ENCODE measurements around the gene ROBO1.
"Not testable (repeated sequence)": the region's sequence is repeated elsewhere in the genome, so short reads cannot be mapped to it uniquely, and the experiment has no call there.

ROBO1 gene

DNA sequence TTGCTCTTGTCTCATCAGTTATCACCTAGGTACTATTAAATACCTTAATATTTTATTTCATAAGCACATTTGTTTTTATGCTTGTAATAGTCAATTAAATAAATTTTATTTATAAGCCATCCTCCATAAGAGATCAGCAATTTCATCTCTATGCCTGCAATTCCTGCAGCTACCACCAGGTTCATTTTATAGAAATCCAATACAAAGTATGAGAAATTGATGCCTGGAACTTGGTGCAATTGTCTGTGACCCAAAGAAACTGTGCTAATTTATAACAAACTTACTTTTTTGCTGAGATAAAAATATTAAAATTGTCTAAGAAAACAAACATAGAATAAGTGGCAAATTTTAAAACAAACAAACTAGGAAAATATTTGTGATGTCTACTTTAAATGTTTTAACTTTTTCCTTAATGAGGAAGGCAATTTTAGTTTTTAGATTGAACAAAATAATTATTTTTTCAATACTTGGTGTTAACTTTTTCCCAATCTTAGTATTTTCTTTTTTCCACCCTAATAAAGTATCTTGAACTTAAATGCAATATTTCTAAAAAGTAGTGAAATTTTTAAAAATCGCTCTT is 1026.6 kb downstream of the ROBO1 start:
- no peak for DNase-seq (ENCODE audit: low read depth in 2 of 2)

DNA sequence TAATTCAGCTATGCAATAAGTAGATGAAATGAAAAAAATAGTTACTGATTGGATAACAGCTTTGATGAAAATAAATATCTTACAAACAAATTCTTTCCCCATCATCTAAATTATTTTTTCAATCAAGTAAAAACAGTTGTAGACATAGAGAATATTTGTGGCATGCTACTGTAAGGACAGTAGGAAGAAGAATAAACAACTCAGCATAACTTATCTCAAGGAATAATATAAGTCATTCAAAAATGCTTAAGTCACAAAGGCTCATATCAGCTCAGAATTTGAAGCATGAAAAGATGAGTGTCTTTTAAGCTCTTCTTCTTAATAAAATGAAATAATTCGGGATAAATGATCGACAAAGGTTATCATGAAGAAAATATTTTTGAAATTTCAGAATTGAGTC is 1029.0 kb downstream of the ROBO1 start:
- DNase-seq (ENCODE audit: low read depth in 2 of 2) = no peak

DNA sequence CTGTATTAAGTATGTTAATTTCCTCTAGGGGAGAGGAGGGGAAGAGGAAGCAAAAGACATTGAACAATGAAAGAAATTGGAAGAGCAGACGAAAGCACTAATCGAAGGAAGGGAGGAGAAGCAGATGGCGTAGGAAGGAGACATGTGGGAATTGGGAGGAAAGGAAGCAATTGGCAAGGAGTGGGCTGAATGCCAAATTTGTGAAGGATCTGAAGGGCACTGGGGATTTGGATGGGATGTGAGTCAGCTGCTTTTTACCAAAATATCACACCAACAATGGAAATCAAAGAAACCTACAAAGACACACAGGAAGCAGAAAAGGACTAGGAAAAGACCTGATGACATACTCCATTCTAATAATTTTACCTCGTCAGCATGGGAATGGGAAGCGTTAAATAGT is 1029.8 kb downstream of the ROBO1 start:
- no peak for DNase-seq (ENCODE audit: low read depth in 2 of 2)

DNA sequence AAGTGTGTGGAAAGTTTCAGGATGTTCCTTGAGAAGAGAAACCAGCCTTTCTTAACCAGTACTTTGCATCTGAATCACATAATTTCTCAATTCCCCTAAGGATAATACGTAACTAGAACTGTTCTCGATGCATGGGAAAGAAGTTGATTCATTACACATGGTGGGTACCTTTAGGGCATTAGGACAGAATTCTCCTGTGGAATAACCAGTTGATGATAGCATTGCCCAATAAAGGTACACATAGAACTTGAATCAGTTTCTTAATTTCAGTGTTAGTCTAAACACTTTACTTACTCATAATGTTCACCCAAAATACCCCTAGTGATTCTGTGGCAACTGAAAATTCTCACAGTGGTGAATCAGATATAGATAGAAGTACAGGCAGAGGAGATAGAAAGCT is 1030.9 kb downstream of the ROBO1 start:
- no peak for DNase-seq (ENCODE audit: low read depth in 2 of 2)

DNA sequence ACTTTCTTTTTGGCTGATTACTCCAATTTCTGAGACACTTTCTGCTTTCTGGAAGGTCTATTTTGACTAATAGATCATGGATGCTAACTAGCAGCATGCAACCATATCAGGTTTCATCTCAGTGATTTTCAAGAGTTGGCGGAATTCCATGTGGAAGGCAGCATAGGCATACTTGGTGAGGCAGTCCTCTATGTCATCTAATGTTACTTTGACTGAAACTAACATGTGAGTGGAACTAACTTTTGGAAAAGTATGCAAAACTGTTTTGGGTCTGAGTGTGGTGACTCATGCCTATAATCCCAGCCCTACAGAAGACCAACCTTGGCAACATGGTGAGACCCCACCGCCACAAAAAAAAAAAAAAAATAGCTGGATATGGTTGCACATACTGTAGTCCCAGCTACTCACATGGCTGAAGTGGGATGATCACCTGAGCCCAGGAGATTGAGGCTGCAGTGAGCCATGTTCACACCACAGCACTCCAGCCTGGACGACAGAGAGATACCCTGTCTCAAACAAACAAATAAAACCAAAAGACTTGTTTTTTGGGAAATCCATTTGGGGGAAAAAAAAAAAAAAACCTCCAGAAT is 1033.7 kb downstream of the ROBO1 start:
- DNase-seq (ENCODE audit: low read depth in 2 of 2) = no peak

DNA sequence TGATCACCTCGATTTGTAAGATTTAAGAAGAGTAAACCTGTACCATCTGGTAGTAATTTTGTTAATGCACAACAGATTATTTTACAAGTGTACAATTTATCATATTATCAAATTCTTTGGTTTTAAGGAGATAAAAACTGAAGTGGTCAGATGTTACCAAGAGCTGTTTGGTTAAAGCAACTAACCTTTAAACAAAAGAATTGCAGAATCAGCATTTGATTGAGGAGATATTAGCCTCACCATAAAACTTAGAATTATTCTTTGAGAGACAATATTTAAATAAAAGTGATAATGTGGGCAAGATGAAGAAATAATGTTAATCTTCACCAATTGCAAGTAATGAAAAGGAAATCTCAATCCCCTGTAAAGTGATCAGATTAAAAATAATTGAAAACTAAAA is 1034.9 kb downstream of the ROBO1 start:
- DNase-seq (ENCODE audit: low read depth in 2 of 2) = no peak

DNA sequence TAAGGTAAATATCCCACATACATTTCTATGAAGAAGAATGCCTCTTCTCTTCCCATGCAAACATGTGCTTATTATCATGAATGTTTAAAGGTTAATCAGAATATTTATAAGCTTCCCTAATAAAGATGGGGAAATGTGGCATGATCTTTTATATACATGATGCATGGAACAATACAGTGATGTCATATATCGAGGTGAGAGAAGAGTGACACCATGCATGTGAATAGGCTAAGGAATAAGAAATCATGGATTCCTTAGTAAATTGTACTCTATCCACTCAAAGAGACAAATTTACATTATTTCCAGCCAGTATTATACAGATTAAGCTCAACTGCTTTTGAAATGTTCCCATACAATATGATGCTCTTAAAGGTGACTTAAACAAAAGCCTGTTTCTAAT is 1035.3 kb downstream of the ROBO1 start:
- DNase-seq (ENCODE audit: low read depth in 2 of 2) = no peak

DNA sequence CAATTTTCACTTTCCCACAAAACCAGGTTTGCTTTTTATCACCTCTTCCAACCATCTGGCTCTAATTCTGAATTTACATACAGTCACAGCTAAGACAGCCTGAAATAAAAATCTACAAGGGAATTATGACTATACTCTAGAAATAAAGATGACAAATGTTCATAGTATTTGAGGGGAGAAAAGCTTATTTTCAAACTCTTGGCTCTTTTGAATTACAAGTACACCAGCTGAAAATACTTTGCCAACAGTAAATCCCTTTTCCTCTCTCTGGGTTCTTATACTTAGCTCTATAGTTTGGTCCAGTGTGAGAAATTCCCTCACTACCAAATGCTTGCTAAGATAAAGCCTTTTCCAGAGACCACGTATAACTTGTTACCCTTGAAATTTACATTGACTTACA is 1037.9 kb downstream of the ROBO1 start:
- DNase-seq (ENCODE audit: low read depth in 2 of 2) = no peak

DNA sequence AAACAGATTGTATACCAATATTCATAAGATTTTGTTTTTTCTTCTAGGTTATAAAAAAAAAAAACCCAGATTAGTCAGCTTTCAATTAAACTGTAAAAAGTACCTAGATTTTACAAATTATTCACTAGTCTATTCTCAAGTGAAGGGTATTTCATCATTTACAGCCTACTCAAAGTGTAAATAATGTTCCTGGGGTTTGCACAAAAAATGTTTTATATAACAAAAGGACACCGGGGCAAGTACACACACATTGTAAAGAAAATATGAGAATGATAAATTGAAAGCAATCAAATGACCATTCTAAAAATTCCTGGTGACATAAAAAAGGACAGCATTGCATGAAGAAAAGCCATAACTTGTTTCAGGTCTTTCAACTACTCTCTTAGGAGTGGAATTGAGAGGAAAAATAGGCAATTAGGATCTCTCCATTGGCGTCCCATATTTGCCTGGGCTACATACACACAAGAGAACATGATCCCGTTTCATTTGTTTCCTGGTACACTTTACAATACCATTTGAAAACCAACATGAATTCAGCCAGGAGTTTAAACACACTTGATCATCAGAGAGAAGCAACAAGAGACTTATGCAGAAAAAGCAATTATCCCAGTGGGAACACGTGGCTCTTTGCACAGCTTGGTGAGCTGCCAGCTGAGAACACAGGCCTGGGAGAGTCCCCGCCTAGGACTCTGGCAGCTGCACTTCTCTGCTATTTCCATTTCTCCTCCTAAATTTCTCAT is 1039.2 kb downstream of the ROBO1 start:
- no peak for DNase-seq (ENCODE audit: low read depth in 2 of 2)

DNA sequence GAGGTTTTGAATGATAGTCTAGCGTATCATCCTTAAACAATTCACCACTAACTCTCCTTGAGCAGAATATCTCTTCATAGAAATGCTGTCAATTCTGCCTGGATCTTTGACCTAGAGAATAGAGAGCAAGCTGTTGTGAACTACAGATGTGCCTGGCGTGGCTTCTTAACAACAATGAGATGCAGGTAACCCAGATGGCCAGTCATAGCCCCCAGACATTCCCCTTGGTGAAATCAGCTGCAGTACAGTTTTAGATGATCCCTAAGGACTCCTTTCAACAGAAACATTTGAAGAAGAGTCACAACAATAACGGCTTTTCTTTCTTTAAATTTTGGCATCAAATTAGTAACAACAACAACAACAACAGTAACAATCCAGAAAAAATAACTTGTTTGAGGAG is 1041.3 kb downstream of the ROBO1 start:
- no peak for DNase-seq (ENCODE audit: low read depth in 2 of 2)

DNA sequence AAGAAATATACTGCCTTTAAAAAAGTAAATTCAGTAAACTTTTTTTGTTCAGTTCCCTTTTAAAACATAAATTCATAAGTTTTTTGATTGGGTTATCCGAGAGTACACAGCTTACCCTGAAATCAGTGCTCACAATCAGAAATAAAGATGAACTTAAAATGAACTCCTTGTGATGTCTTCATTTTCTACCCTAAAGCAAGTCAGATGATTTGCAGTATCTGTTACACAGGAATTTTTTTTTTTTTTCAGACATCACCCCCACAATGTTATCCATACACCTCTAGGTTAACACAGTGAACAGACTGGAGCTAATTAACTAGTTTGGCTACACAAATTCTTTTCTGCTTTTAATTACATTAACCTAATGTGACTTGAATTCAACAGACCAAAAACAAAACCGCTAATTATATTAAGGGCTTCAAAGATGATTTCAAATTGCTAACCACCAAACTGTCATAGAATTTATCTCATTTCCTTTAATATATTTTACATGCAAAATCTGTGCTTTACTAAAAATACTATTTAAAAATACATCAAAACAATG is 1042.0 kb downstream of the ROBO1 start:
- no peak for DNase-seq (ENCODE audit: low read depth in 2 of 2)

DNA sequence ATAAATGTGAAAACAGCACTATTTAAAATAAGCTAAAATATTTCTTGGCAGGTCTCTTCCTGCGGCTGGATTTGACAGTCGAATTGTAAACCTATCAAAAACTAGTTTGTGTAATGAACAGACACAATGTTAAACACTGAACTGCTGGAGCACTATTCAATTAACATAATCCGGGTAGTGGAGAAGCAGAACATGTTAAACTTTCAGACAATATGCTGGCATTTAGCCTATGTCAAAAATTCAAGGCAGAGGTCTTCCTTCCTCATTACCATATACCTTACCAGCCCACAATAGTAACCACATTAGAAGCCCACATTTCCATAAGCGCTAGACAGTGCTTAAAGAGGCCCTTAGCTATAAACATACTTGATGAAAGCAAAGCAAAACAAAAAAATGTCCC is 1042.9 kb downstream of the ROBO1 start:
- DNase-seq (ENCODE audit: low read depth in 2 of 2) = no peak

DNA sequence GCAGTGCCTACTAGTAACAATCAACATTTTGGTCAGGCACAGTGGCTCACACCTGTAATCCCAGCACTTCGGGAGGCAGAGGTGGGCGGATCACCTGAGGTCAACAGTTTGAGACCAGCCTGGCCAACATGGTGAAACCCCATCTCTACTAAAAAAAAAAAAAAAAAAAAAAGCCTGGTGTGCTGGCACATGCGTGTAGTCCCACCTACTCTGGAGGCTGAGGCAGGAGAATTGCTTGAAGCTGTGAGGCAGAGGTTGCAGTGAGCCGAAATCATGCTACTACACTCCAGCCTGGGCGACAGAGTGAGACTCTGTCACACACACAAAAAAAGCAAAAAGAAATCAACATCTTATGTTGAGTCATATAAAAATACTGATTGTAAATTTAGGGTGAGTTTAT is 1043.4 kb downstream of the ROBO1 start:
- DNase-seq (ENCODE audit: low read depth in 2 of 2) = not testable (repeated sequence)

DNA sequence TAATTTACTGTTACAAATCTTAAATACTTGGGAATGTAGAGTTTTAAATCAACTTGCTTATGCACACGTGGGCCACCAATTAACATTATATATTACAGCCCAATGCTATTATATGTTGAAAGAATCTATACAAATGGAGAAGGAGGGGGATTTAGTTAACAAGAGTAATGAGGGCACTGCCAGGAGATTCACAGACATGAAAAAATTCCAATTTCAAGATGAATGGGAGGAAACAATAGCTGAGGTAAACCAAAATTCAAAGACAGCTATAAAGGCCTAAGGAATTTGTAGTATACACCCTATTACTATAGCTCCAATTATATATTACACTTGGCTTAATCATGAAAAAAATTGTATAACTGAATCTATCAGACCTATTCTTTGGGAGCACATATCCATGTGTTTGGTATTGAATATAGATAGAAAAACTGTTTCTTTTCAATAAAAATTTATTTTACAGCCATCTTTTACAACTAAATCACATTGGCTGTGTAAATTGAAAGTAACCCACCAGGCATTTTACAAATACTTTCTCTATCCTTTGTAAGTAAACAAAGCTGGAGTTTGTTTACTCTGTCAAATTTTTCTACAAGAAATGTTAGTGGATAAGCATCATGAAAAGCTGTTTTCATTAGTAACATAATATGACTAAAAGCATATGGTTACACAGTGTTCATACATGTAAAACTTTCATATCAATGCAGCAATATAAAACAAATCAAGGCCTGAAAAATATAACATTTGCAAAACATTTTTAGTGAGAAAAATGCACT is 1045.8 kb downstream of the ROBO1 start:
- DNase-seq (ENCODE audit: low read depth in 2 of 2) = no peak

DNA sequence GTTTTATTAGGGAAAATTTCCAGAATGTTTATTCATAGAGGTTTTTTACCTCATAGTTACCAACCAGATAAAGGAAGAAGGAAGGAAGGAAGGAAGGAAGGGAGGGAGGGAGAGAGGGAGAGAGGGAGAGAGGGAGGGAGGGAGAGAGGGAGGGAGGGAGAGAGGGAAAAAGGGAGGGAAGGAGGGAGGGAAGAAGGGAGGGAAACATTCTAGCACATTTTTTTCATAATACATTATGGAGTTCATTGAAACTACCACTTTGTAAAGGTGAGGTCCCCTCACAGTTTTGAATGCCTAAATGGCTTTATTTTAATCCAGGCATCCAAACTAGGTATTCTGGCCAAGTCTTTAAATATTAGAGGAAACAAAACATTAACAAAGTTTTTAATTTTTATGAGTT is 1049.1 kb downstream of the ROBO1 start:
- DNase-seq (ENCODE audit: low read depth in 2 of 2) = no peak

DNA sequence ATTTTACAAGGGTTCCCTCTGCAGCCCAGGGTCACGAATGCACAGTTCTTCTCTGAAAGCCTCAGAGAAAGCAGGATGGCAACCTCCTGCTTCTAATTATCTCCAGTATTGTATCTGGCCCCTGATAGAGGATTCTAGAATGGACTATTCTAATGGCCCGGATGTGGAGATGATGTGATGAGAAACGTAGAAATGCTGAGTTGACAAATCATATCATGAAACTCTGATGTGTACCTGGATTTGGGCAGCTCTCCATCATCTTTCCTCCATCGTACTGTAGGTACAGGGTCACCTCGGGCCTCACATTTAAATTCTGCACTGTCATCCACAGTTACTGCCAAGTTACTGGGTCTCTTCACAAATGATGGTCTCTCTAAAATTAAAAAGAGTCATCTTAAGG is 1050.8 kb downstream of the ROBO1 start:
- no peak for DNase-seq (ENCODE audit: low read depth in 2 of 2)

DNA sequence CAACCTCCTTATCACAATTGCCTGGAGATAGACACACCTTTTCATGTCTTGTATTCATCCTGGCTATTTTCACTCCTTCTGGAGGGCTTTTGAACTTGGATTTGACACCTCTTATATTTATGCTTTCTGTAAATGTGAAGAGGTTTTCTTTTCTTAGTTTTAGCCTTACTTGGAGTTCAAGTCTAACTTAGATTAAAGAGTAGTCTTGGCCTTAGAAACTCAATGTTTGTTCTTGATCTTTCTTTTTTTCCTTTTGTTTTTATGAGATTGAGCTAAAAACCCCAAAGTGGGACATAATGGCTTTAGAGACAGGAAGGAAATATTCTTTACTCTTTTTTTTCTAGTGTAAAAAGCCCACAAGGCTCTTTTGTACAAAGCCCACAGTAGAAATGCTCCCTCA is 1054.9 kb downstream of the ROBO1 start:
- no peak for DNase-seq (ENCODE audit: low read depth in 2 of 2)

DNA sequence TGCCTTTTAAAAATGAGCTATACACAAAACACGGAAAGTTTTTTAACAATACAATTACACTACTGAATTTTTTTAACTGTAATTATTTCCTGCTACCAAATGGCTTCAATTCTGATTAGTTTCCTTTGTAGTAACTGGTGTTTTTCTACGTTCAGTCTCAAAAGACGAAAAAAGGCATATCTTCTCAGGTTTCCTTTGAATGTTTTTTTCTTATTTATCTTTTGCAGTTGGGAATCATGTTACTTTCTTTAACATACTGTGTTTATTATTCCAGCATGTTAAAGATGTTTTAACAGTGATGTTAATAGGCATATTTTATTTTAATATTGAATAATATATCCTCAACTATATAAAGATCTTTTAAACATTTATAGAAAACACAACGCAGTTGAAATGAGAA is 1055.5 kb downstream of the ROBO1 start:
- DNase-seq (ENCODE audit: low read depth in 2 of 2) = no peak

DNA sequence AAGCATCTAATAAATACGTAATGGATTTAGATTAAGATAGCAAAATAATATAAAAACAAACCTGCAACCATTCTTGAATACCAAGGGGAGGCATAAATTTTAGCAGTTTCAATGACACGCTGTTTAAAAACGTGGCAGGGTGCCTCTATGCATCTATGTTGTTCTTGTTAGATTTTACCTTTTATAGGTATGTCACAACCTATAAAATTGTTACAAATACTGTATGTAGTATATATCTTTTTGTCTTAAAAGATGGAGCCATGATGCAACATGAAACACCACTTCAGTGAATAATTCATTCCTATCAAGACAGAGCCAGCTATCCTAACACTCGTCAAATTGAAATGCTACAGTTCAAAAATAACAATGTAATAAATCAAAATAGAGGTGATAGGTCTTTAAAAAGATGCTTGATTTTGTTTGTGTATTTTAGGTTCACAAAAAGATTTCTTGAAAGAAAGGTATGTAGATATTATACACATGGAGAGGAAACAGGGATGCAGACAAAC is 1059.2 kb downstream of the ROBO1 start:
- DNase-seq (ENCODE audit: low read depth in 2 of 2) = no peak

DNA sequence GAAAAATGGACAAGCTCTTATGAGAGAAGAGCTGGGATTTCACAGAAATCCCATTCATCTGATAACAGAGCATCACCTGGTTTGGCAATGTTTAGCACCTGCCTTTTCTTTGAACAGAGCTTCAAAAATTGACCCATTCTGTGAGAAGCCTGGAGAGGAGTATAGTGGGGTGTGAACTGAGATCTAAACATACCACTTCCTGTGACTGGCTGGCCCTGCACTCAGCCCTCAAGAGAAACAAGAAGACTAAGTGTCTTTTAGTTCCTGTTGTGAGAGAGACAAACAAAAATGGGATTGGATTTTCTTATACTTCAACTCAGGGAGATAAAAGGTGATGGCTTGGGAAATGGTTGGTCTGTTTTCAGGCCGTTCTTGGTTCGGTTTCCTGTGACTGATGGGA is 1060.2 kb downstream of the ROBO1 start:
- DNase-seq (ENCODE audit: low read depth in 2 of 2) = no peak

DNA sequence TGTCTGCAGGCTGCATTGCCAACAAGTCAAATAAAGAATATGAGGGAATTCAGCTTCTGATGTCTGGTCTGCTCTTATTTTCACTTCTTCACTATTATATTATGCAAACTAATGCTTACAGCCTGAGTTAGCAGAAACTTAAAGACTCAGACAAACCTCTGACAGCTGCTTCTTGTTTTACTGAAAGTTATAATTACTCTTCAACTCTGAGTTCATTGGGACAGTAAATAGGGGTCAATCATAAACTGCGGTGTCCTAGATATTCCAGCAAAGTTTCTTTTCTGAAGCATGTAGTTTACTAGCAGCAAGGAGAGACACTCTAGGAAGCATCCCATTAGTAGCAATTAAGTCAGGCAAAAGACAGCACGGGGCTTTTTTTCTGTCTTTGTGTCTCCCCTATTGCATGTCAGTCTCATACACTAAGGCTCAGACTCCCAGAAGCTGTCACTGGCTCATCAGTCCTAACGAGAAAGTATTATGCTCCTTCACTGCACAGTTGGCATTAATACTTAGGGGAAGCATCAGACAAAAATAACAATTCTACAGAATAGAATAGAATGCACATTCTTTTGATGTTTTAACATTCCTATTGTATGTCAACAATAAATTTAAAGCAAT is 1060.8 kb downstream of the ROBO1 start:
- DNase-seq (ENCODE audit: low read depth in 2 of 2) = no peak

DNA sequence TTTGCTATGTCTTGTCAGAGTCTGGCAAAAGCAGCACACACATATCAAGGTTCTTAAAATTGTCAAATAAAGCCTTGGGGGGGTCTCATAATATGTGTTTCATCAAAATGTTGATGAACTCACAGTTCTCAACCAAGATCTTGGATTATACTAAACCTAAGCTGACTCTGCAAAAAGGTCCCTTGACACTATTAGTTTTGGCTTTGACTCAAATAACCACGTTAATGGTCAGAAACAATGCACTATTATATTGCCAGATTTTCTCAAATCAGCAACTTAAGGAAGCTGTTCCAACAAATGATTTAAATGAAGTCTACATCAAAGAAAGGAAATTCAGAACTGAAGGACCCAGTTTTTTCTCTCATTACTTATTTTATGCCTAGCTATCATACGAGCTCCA is 1063.9 kb downstream of the ROBO1 start:
- DNase-seq (ENCODE audit: low read depth in 2 of 2) = no peak
